Measurements from ENCODE around the gene OR1F1. TPM values are rescaled to one million over a fixed set of nuclear protein-coding genes. Genes with fewer than 3 reads are reported as not detected.

The OR1F1 gene
- total and polyA plus RNA-seq, 8 donors = not detected

DNA sequence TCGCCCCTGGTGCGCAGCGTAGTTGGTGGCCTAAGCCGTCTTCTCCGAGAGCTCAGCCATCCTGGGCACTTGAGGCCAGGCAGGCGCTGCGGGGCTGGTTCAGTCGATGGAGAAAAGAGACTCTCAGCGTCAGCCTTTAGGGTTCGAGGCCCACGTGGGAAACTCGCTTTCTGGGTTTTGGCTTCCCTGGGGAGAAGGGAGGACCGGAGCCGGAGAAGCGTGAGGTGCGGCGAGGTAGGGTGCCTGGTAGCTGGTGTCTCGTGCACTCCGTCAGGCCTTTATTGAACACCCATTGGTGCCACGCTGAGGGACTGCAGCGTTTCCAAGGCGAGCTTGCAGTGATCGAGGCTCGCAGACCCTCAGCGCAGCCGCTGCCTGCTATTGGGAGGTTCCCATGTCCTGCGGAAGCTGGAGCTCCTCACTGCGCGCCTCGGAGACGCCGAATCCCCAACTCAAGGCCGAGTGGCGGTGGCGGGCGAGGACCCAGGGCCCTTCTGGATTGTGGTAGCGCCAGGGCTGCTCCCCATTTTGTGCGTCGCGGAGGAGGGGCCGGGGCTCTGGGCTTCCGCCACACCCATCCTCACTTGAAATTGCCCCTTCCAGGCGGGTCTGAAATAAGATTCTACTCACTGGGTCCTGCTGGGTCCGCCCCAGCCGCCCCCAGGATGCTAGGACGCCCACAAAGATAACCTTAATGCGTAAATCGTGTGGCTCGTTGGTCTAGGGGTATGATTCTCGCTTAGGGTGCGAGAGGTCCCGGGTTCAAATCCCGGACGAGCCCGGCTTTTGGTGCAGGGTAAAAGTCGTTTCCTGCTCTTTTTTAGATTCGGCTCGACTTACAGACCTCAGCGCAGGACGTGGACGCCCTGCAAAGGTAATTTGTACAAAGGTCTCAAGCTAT lies 1.2 kb downstream of the OR1F1 start:
- intact Hi-C loops (cut with DNase I; ENCODE audit: low total_unique reads) = no loop called here
- H3K9me3 ChIP-seq = peaks cover 0 to 37% (median 18%) of the 10 kb centered on the region in 4 donors
- H3K4me1 ChIP-seq = peaks cover 14 to 32% (median 23%) of the 10 kb centered on the region in 4 donors
- H3K4me3 ChIP-seq = peak overlapping the region in 2 of 4 donors; percentile 2 to 22
- H3K27me3 ChIP-seq = peaks cover 56 to 100% (median 89%) of the 10 kb centered on the region in 3 donors
- no peak overlapping the region for H3K27ac ChIP-seq
- no peak for TF ChIP-seq POLR2A (IDR thresholded peaks at IDR 0.05)
- TF ChIP-seq, protein P1, sequence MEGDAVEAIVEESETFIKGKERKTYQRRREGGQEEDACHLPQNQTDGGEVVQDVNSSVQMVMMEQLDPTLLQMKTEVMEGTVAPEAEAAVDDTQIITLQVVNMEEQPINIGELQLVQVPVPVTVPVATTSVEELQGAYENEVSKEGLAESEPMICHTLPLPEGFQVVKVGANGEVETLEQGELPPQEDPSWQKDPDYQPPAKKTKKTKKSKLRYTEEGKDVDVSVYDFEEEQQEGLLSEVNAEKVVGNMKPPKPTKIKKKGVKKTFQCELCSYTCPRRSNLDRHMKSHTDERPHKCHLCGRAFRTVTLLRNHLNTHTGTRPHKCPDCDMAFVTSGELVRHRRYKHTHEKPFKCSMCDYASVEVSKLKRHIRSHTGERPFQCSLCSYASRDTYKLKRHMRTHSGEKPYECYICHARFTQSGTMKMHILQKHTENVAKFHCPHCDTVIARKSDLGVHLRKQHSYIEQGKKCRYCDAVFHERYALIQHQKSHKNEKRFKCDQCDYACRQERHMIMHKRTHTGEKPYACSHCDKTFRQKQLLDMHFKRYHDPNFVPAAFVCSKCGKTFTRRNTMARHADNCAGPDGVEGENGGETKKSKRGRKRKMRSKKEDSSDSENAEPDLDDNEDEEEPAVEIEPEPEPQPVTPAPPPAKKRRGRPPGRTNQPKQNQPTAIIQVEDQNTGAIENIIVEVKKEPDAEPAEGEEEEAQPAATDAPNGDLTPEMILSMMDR (IDR thresholded peaks at IDR 0.05) = no peak
- TF ChIP-seq EP300 (IDR thresholded peaks at IDR 0.05) = no peak
- no peak for TF ChIP-seq POLR2AphosphoS5 (IDR thresholded peaks at IDR 0.05)
- 1 to 6% (median 4%) methylated on average over 28 to 61 of the region's 61 CpGs for WGBS, 5 donors
- H3K36me3 ChIP-seq = no peaks in the 10 kb centered on the region
- peak in 1 of 2 donors; percentile 60 for DNase-seq

DNA sequence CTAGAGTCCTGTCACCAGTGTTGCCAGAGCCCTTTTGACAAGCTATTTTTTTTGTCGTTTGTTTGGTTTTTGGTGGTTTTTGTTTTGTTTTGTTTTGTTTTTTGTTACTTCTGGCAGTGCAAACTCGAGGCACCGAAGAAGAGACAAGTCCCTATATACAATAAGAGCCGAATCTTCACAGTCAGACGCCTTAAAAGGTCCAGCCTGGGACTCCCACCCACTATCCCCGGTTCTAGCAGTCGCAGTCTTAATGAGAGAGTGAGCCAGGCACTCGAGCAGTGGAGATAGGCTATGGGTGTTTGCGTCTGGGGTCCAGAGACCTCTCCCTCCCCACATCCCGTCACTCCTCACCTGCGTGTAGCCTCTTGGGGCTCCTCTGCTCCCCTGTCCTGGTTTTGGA lies 1.9 kb downstream of the OR1F1 start:
- intact Hi-C loops (cut with DNase I; ENCODE audit: low total_unique reads) = no loop called here
- no peak for TF ChIP-seq POLR2AphosphoS5 (IDR thresholded peaks at IDR 0.05)
- TF ChIP-seq, protein P1 (IDR thresholded peaks at IDR 0.05) = no peak
- no peak for TF ChIP-seq EP300 (IDR thresholded peaks at IDR 0.05)
- no peak for TF ChIP-seq POLR2A (IDR thresholded peaks at IDR 0.05)
- H3K9me3 ChIP-seq = peaks cover 0 to 37% (median 18%) of the 10 kb centered on the region in 4 donors
- H3K27ac ChIP-seq = no peak overlapping the region
- 15 to 28% (median 19%) methylated on average over 11 of the region's 11 CpGs for WGBS, 5 donors
- no peaks in the 10 kb centered on the region for H3K36me3 ChIP-seq
- DNase-seq = no peak
- peaks cover 14 to 32% (median 23%) of the 10 kb centered on the region in 4 donors for H3K4me1 ChIP-seq
- no peak overlapping the region for H3K4me3 ChIP-seq
- peaks cover 50 to 100% (median 88%) of the 10 kb centered on the region in 3 donors for H3K27me3 ChIP-seq

DNA sequence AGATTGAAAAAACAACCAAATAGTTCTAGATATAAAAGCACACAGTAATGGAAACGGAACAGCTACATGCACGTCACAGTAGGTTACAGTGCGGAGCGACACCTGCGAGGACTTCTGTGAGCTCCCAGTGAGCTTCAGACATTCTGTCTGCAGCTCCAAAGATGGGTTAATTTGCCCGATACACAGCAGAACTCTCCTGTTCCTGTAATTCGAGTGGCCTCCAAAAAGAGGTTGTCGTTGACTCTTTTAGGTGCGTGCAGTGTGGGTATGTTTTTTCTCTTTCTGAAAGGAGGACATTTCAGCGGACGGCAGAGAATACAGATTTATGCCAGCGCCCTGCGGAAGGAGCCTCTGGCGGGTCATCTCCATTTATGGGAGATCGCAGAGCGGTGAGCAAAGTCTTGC lies 2.9 kb downstream of the OR1F1 start:
- peak in 1 of 2 donors; percentile 26 for DNase-seq
- TF ChIP-seq EP300 (IDR thresholded peaks at IDR 0.05) (no peak), POLR2AphosphoS5 (IDR thresholded peaks at IDR 0.05) (no peak), POLR2A (IDR thresholded peaks at IDR 0.05) (no peak)
- TF ChIP-seq, protein P1 (IDR thresholded peaks at IDR 0.05) = no peak
- H3K9me3 ChIP-seq = peaks cover 0 to 37% (median 18%) of the 10 kb centered on the region in 4 donors
- H3K4me3 ChIP-seq = no peak overlapping the region
- H3K27ac ChIP-seq = no peak overlapping the region
- H3K4me1 ChIP-seq = peaks cover 14 to 32% (median 23%) of the 10 kb centered on the region in 4 donors
- intact Hi-C loops (cut with DNase I; ENCODE audit: low total_unique reads) = no loop called here
- 7 to 12% (median 9%) methylated on average over 16 of the region's 16 CpGs for WGBS, 5 donors
- H3K36me3 ChIP-seq = no peaks in the 10 kb centered on the region
- H3K27me3 ChIP-seq = peaks cover 44 to 100% (median 96%) of the 10 kb centered on the region in 3 donors

DNA sequence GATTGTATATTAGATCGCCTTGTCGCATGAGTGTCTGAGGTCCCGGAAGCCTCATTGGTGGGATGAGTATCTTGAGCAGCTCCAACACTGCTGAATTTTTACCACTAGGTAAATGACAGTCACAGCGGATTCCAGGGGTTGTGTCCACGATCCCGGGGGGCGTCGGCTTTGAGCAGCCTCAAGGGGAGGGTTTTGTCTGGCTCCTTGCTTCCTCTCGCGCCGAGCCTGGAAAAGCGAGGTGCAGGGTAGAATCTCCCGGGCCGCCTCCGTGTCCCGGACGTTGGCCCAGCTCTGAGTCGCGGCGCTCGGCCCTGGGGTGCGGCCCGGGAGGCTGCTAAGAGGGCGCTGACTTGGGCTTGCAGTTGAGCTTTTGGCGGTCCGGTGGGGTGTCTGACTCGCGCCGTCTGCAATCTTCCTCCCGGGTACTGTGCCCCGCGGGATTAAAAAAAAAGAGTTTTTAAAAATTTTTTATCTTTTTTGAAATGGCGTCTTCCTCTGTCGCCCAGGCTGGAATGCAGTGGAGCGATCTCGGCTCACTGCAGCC lies 4.5 kb downstream of the OR1F1 start:
- Histone ChIP-seq H3K27ac (no peak overlapping the region), H3K36me3 (no peaks in the 10 kb centered on the region), H3K4me1 (peaks cover 14 to 32% (median 23%) of the 10 kb centered on the region in 4 donors), H3K27me3 (peaks cover 44 to 99% (median 89%) of the 10 kb centered on the region in 3 donors), H3K9me3 (peaks cover 0 to 32% (median 11%) of the 10 kb centered on the region in 4 donors), H3K4me3 (no peak overlapping the region)
- 34 to 53% (median 41%) methylated on average over 20 to 36 of the region's 36 CpGs for WGBS, 5 donors
- TF ChIP-seq EP300 (IDR thresholded peaks at IDR 0.05) (no peak), POLR2AphosphoS5 (IDR thresholded peaks at IDR 0.05) (no peak), POLR2A (IDR thresholded peaks at IDR 0.05) (no peak)
- TF ChIP-seq, protein P1 (IDR thresholded peaks at IDR 0.05) = no peak
- intact Hi-C loops (cut with DNase I; ENCODE audit: low total_unique reads) = no loop called here
- no peak for DNase-seq

All from stomach (tissue), 9 donors.